HFFc6 (cell line): ENCODE data around the gene GRID1. TPM values are rescaled to one million over a fixed set of nuclear protein-coding genes. Genes with fewer than 3 reads are reported as not detected.

Experiments
- DNase-seq: peaks from one replicate; pipeline ENCODE4 v3.0.0-alpha.2; 2018
- H3K27ac Mint-ChIP-seq: 2 replicates; pipeline ENCODE4 v1.8.0; 2020; ENCODE audit warnings: mild to moderate bottlenecking, mixed read lengths
- H3K27me3 Mint-ChIP-seq: 2 replicates; pipeline ENCODE4 v1.8.0; 2021; ENCODE audit warnings: mild to moderate bottlenecking, moderate library complexity, mixed read lengths; ENCODE audit not compliant: insufficient read depth
- H3K36me3 Mint-ChIP-seq: 2 replicates; pipeline ENCODE4 v1.8.0; 2021; ENCODE audit warnings: low read depth, mixed read lengths
- H3K4me1 Mint-ChIP-seq: 2 replicates; pipeline ENCODE4 v1.8.0; 2020; ENCODE audit warnings: low read depth, mixed read lengths
- H3K4me3 Mint-ChIP-seq: 2 replicates; pipeline ENCODE4 v1.8.0; 2020; ENCODE audit warnings: mild to moderate bottlenecking, moderate library complexity, mixed read lengths
- H3K9me3 Mint-ChIP-seq: 2 replicates; pipeline ENCODE4 v1.8.0; 2020; ENCODE audit warnings: mild to moderate bottlenecking, mixed read lengths
- total RNA-seq, 6 experiments: library from RNA; stranded (reverse); fragmentation: NEBNext Ultra II Directional; extraction: Animal tissue kit (Norgen Biotek cat#: 25700); gene quantifications; 2 replicates in 1 of 6; 3 replicates in 5 of 6; pipeline ENCODE4 v1.2.3, GENCODE V29; 2021
- TF ChIP-seq, protein P1 (sequence below): fragments of 200-600 bp; sonication (generic); IDR thresholded peaks from 2 replicates; pipeline ENCODE4 v1.5.0; 2021; ENCODE audit warnings: antibody characterized with exemption, mild to moderate bottlenecking

The GRID1 gene
- total RNA-seq, 6 experiments from 2014 or later, result not detected

- DNase-seq, result no peak
- no peaks in the 10 kb centered on the region for H3K4me1 Mint-ChIP-seq
- TF ChIP-seq, protein P1, sequence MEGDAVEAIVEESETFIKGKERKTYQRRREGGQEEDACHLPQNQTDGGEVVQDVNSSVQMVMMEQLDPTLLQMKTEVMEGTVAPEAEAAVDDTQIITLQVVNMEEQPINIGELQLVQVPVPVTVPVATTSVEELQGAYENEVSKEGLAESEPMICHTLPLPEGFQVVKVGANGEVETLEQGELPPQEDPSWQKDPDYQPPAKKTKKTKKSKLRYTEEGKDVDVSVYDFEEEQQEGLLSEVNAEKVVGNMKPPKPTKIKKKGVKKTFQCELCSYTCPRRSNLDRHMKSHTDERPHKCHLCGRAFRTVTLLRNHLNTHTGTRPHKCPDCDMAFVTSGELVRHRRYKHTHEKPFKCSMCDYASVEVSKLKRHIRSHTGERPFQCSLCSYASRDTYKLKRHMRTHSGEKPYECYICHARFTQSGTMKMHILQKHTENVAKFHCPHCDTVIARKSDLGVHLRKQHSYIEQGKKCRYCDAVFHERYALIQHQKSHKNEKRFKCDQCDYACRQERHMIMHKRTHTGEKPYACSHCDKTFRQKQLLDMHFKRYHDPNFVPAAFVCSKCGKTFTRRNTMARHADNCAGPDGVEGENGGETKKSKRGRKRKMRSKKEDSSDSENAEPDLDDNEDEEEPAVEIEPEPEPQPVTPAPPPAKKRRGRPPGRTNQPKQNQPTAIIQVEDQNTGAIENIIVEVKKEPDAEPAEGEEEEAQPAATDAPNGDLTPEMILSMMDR, result no peak
- H3K9me3 Mint-ChIP-seq, result peaks cover 51% of the 10 kb centered on the region
- H3K27ac Mint-ChIP-seq, result no peak overlapping the region
- H3K36me3 Mint-ChIP-seq, result peaks cover under 1% of the 10 kb centered on the region; the same call in 1 of the 2 replicates
- H3K27me3 Mint-ChIP-seq, result no peaks in the 10 kb centered on the region
- H3K4me3 Mint-ChIP-seq, result no peak overlapping the region
These were observed 785.2 kb downstream of the GRID1 start for GRCh38 chr10:85581371-85581770.

DNA sequence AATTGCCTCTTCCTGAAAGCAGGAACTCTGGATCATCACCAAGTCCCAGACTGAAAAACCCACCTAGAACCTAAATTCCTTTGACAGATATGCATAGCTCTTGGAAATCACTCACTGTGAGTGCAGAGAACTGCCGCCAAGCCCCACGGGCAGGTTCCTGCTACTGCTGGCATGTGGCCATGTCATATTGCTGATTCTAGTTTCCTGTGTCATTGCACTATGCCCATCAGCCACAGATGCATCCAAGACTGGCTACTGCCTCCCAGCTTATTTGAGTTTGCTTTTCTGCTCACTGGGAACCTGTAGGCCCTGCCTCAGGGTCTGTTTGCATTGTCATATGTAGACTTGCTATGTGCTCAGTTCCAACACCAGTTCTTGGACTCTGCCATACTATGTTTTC is 786.0 kb downstream of the GRID1 start:
- Mint-ChIP-seq H3K27me3 (no peaks in the 10 kb centered on the region), H3K27ac (no peak overlapping the region), H3K4me3 (no peak overlapping the region), H3K36me3 (no peaks in the 10 kb centered on the region; the same call in 1 of the 2 replicates), H3K9me3 (peaks cover 53% of the 10 kb centered on the region), H3K4me1 (no peaks in the 10 kb centered on the region)
- TF ChIP-seq, protein P1, result no peak
- no peak for DNase-seq

- TF ChIP-seq, protein P1, result no peak
- peaks cover 48% of the 10 kb centered on the region for H3K9me3 Mint-ChIP-seq
These were observed 787.7 kb downstream of the GRID1 start for GRCh38 chr10:85578860-85579259.

DNA sequence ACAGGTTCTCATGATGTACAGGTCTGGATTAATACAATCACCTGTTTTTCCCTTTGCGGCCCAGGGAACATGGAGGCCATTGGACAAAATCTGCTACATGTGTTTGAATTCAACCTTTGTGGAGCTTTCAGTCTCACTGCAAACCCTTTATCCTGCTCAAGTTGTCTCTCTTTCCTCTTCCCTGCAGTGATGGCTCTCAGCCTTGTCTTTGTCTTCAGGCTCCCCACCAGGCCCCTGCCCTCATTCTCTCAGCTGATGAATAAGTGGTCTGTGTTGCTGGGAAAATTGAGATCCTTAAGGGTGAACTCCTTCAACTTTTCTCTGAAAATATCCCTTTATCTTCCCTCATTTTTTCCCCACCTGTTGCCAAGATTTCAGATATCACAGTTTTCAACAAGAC is 791.2 kb downstream of the GRID1 start:
- Mint-ChIP-seq H3K36me3 (no peaks in the 10 kb centered on the region), H3K27ac (no peak overlapping the region), H3K4me1 (no peaks in the 10 kb centered on the region), H3K27me3 (no peaks in the 10 kb centered on the region; the same call in 1 of the 2 replicates), H3K9me3 (peaks cover 41% of the 10 kb centered on the region), H3K4me3 (no peak overlapping the region)
- no peak for DNase-seq
- TF ChIP-seq, protein P1, result no peak

More at GRCh38 chr10:85578860-85579259, 787.7 kb downstream of the GRID1 start:
- no peak overlapping the region for H3K4me3 Mint-ChIP-seq
- no peaks in the 10 kb centered on the region for H3K27me3 Mint-ChIP-seq
- no peak overlapping the region for H3K27ac Mint-ChIP-seq
- H3K4me1 Mint-ChIP-seq, result no peaks in the 10 kb centered on the region
- no peak for DNase-seq
- H3K36me3 Mint-ChIP-seq, result no peaks in the 10 kb centered on the region; the same call in 1 of the 2 replicates

- Mint-ChIP-seq H3K4me3 (no peak overlapping the region), H3K27me3 (no peaks in the 10 kb centered on the region; the same call in 1 of the 2 replicates), H3K4me1 (no peaks in the 10 kb centered on the region), H3K36me3 (no peaks in the 10 kb centered on the region), H3K27ac (no peak overlapping the region), H3K9me3 (peaks cover 30% of the 10 kb centered on the region)
- DNase-seq, result no peak
- TF ChIP-seq, protein P1, result no peak
These were observed 795.7 kb downstream of the GRID1 start for GRCh38 chr10:85570871-85571270.

GRCh38 chr10:85565381-85565780 is 801.2 kb downstream of the GRID1 start:
- TF ChIP-seq, protein P1, result no peak
- Mint-ChIP-seq H3K36me3 (no peaks in the 10 kb centered on the region), H3K4me3 (no peak overlapping the region), H3K4me1 (no peaks in the 10 kb centered on the region), H3K27ac (no peak overlapping the region), H3K27me3 (no peaks in the 10 kb centered on the region), H3K9me3 (peaks cover 26% of the 10 kb centered on the region)
- DNase-seq, result no peak
